Measurements from ENCODE around the gene VPS26C.

Gene VPS26C

DNA sequence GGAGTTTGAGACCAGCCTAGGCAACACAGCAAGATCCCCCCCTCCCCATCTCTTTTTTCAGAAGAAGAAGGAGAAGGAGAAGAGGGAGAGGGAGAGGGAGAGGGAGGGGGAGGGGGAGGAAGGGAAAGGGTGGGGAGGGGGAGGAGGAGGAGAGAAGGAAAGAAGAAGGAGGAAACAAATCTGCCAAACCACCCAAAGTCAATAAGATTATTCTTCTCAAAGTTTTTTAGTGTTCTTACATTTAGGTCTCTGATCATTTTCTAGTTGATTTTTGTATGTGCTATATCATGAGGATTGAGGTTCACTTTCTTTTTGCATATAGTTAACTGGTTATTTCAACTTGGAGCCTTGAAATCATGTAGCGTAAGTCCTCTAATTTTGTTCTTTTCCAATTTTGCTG lies 56.3 kb downstream of the VPS26C start:
- Histone ChIP-seq H3K27me3 (ENCODE audit: control insufficient read depth, insufficient read depth, low read length) (no peaks in the 10 kb centered on the region), H3K9me3 (ENCODE audit: control insufficient read depth, insufficient read depth, low read length) (peaks cover 5% of the 10 kb centered on the region; the same call in 1 of the 2 replicates), H3K4me3 (ENCODE audit: low read depth, low read length) (no peak overlapping the region), H3K9ac (ENCODE audit: low read depth, low read length) (no peak overlapping the region), H3K4me1 (ENCODE audit: control insufficient read depth, insufficient read depth, low read length) (no peaks in the 10 kb centered on the region), H3K36me3 (ENCODE audit: control insufficient read depth, insufficient read depth, low read length) (no peaks in the 10 kb centered on the region), H3K27ac (ENCODE audit: low read depth, low read length) (no peak overlapping the region)

DNA sequence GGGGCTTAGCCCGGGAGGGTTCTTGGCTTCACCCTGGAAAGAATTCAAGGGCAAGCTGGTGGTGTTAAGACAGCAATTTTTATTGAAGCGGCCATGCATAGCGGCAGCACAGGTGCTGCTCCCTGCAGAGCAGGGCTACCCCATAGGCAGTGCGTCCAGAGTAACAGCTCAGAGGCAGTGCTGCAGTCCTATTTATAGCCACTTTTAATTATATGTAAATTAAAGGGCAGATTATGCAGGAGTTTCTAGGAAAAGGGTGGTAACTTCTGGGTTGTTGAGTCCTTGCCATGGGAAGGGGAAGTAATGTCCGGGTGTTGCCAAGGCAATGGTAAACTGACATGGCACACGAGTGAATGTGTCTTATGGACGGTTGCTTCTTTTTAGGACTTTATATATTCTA lies 57.0 kb downstream of the VPS26C start:
- no peak overlapping the region for H3K27ac ChIP-seq (ENCODE audit: low read depth, low read length)
- H3K36me3 ChIP-seq (ENCODE audit: control insufficient read depth, insufficient read depth, low read length) = no peaks in the 10 kb centered on the region
- no peaks in the 10 kb centered on the region for H3K4me1 ChIP-seq (ENCODE audit: control insufficient read depth, insufficient read depth, low read length)

DNA sequence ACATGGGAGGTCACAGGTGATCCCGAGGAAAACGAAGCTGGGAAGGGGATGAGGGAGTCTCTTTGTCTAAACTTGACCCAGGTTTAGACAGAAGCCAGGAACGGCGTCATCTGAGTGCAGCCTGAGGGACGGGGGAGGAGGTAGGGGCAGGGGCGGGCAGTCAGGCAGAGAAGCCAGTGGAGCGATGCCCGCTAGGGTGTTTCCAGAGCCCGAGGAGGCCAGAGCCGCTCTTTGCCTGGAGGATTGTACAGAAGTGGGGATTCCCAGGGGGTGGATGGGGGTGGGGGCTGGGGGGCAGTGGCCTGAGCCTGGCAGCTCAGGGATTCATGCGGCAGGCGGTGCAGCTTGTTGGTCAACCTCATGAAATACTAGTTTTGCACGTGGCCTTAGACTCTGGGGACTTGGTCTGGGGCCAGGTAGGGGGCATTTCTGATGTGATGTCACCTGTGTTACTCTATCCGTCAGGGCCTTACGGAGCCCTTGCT lies 58.4 kb downstream of the VPS26C start:
- peaks cover 5% of the 10 kb centered on the region; the same call in 1 of the 2 replicates for H3K9me3 ChIP-seq (ENCODE audit: control insufficient read depth, insufficient read depth, low read length)
- H3K9ac ChIP-seq (ENCODE audit: low read depth, low read length) = no peak overlapping the region
- no peak overlapping the region for H3K4me3 ChIP-seq (ENCODE audit: low read depth, low read length)
- no peaks in the 10 kb centered on the region for H3K4me1 ChIP-seq (ENCODE audit: control insufficient read depth, insufficient read depth, low read length)
- no peaks in the 10 kb centered on the region for H3K27me3 ChIP-seq (ENCODE audit: control insufficient read depth, insufficient read depth, low read length)
- H3K36me3 ChIP-seq (ENCODE audit: control insufficient read depth, insufficient read depth, low read length) = no peaks in the 10 kb centered on the region
- H3K27ac ChIP-seq (ENCODE audit: low read depth, low read length) = no peak overlapping the region

More for the DNA sequence above, 57.0 kb downstream of the VPS26C start:
- H3K9me3 ChIP-seq (ENCODE audit: control insufficient read depth, insufficient read depth, low read length) = peaks cover 5% of the 10 kb centered on the region; the same call in 1 of the 2 replicates
- H3K27me3 ChIP-seq (ENCODE audit: control insufficient read depth, insufficient read depth, low read length) = no peaks in the 10 kb centered on the region
- no peak overlapping the region for H3K4me3 ChIP-seq (ENCODE audit: low read depth, low read length)
- H3K9ac ChIP-seq (ENCODE audit: low read depth, low read length) = no peak overlapping the region

DNA sequence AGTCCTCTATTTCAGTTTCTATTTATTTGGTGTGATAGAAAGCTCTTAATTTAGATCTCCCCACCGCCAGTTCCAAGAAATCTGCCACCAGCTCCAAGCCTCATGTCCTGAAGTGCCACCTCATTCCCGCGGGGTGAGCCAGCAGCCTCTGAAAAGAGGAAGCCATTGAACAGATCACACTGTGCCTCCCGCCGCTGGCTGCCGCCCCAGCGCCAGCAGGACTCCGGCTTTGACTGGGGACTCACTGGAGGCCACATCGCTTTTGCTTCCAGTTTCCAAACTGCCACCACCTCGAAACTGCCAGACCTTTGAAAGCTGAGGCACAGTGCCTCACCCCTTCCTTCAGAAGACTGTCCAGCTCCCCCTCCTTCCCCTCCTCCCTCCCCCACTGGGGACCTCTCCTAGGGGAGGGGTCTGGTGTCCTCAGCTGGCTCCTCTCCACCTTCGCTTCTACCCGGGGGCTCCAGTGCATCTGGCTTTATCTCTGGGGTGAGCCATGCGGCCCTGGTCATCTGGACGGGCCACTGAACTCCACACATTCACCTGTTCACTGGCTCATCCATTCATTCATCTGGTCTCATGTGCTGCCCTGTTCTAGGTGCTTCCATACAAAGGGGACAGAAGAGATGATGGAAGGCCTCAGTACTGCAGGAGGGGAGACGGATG lies 58.9 kb downstream of the VPS26C start:
- H3K36me3 ChIP-seq (ENCODE audit: control insufficient read depth, insufficient read depth, low read length) = no peaks in the 10 kb centered on the region
- no peaks in the 10 kb centered on the region for H3K27me3 ChIP-seq (ENCODE audit: control insufficient read depth, insufficient read depth, low read length)
- no peak overlapping the region for H3K9ac ChIP-seq (ENCODE audit: low read depth, low read length)
- no peak overlapping the region for H3K4me3 ChIP-seq (ENCODE audit: low read depth, low read length)
- no peaks in the 10 kb centered on the region for H3K4me1 ChIP-seq (ENCODE audit: control insufficient read depth, insufficient read depth, low read length)
- H3K9me3 ChIP-seq (ENCODE audit: control insufficient read depth, insufficient read depth, low read length) = peaks cover 5% of the 10 kb centered on the region; the same call in 1 of the 2 replicates
- H3K27ac ChIP-seq (ENCODE audit: low read depth, low read length) = no peak overlapping the region

DNA sequence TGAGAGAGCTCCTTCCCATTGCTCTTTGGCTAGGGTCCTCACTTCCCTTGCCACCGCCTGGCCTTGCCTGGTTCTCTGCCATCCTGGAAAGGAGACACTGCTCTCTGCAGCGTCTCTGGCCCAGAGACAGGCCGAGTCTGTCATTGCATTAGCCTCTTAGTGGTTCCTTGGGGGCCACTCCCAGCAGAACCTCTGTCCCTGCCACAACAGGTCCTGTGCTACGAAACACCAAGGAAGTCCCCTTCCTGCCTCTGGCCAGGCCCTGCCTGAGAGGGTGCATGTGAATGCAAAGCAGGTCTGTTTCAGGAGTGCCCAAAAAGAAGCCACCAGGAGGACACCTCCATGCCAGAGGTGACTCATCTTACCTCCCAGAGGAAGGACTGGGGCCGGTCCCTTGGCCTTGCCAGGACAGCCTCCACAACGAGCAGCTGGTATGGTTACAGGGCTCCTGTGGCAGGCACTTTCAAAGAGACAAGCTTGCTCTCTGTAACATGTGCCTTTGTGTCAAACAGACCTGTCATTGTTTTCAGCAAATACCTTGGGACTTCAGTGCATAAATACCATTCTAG lies 59.6 kb downstream of the VPS26C start:
- H3K27ac ChIP-seq (ENCODE audit: low read depth, low read length) = no peak overlapping the region
- no peaks in the 10 kb centered on the region for H3K36me3 ChIP-seq (ENCODE audit: control insufficient read depth, insufficient read depth, low read length)
- no peaks in the 10 kb centered on the region for H3K27me3 ChIP-seq (ENCODE audit: control insufficient read depth, insufficient read depth, low read length)
- H3K9ac ChIP-seq (ENCODE audit: low read depth, low read length) = no peak overlapping the region
- H3K4me3 ChIP-seq (ENCODE audit: low read depth, low read length) = no peak overlapping the region
- peaks cover 5% of the 10 kb centered on the region; the same call in 1 of the 2 replicates for H3K9me3 ChIP-seq (ENCODE audit: control insufficient read depth, insufficient read depth, low read length)
- H3K4me1 ChIP-seq (ENCODE audit: control insufficient read depth, insufficient read depth, low read length) = peaks cover 4% of the 10 kb centered on the region

DNA sequence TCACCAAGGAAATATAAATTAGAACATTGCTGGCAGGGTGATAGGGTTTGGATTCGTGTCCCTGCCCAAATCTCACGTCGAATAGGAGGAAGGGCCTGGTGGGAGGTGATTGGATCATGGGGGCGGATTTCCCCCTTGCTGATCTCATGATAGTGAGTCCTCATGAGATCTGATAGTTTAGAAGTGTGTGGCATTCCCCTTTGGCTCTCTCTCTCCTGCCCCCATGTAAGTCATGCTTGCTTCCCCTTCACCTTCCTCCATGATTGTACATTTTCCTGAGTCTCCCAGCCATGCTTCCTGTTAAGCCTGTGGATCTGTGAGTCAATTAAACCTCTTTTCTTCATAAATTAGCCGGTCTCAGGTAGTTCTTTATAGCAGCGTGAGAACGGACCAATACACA lies 60.6 kb downstream of the VPS26C start:
- peaks cover 6% of the 10 kb centered on the region for H3K4me1 ChIP-seq (ENCODE audit: control insufficient read depth, insufficient read depth, low read length)
- H3K4me3 ChIP-seq (ENCODE audit: low read depth, low read length) = no peak overlapping the region
- no peak overlapping the region for H3K9ac ChIP-seq (ENCODE audit: low read depth, low read length)
- H3K36me3 ChIP-seq (ENCODE audit: control insufficient read depth, insufficient read depth, low read length) = no peaks in the 10 kb centered on the region
- no peak overlapping the region for H3K27ac ChIP-seq (ENCODE audit: low read depth, low read length)
- peaks cover 5% of the 10 kb centered on the region; the same call in 1 of the 2 replicates for H3K9me3 ChIP-seq (ENCODE audit: control insufficient read depth, insufficient read depth, low read length)
- H3K27me3 ChIP-seq (ENCODE audit: control insufficient read depth, insufficient read depth, low read length) = no peaks in the 10 kb centered on the region

DNA sequence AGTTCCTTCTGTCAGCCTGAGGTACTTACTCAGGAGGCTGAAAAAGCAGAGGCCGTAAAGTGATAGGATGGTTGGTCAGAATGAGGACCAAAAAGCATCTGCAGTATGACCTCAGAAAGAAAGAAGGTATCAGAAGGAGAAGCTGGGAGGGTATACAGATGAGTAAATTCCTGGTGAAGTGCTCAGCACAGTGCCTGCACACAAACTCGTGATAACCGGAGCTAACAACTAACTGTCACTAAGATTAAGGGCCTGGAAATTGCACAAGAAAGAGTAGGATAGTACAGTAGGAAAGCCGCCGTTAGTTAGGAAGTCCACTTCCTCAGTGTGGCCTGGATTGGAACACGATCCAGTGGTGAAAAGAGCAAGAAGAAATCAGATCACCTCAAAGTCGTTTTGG lies 62.6 kb downstream of the VPS26C start:
- no peaks in the 10 kb centered on the region for H3K36me3 ChIP-seq (ENCODE audit: control insufficient read depth, insufficient read depth, low read length)
- H3K27me3 ChIP-seq (ENCODE audit: control insufficient read depth, insufficient read depth, low read length) = no peaks in the 10 kb centered on the region
- H3K4me1 ChIP-seq (ENCODE audit: control insufficient read depth, insufficient read depth, low read length) = peaks cover 6% of the 10 kb centered on the region
- no peak overlapping the region for H3K27ac ChIP-seq (ENCODE audit: low read depth, low read length)
- H3K9ac ChIP-seq (ENCODE audit: low read depth, low read length) = no peak overlapping the region
- H3K9me3 ChIP-seq (ENCODE audit: control insufficient read depth, insufficient read depth, low read length) = no peaks in the 10 kb centered on the region
- no peak overlapping the region for H3K4me3 ChIP-seq (ENCODE audit: low read depth, low read length)

GRCh38 chr21:37202221-37203110 lies 64.7 kb downstream of the VPS26C start:
- no peak overlapping the region for H3K27ac ChIP-seq (ENCODE audit: low read depth, low read length)
- no peaks in the 10 kb centered on the region for H3K36me3 ChIP-seq (ENCODE audit: control insufficient read depth, insufficient read depth, low read length)
- H3K4me1 ChIP-seq (ENCODE audit: control insufficient read depth, insufficient read depth, low read length) = peaks cover 6% of the 10 kb centered on the region
- no peaks in the 10 kb centered on the region for H3K9me3 ChIP-seq (ENCODE audit: control insufficient read depth, insufficient read depth, low read length)
- H3K4me3 ChIP-seq (ENCODE audit: low read depth, low read length) = no peak overlapping the region
- no peaks in the 10 kb centered on the region for H3K27me3 ChIP-seq (ENCODE audit: control insufficient read depth, insufficient read depth, low read length)
- no peak overlapping the region for H3K9ac ChIP-seq (ENCODE audit: low read depth, low read length)

DNA sequence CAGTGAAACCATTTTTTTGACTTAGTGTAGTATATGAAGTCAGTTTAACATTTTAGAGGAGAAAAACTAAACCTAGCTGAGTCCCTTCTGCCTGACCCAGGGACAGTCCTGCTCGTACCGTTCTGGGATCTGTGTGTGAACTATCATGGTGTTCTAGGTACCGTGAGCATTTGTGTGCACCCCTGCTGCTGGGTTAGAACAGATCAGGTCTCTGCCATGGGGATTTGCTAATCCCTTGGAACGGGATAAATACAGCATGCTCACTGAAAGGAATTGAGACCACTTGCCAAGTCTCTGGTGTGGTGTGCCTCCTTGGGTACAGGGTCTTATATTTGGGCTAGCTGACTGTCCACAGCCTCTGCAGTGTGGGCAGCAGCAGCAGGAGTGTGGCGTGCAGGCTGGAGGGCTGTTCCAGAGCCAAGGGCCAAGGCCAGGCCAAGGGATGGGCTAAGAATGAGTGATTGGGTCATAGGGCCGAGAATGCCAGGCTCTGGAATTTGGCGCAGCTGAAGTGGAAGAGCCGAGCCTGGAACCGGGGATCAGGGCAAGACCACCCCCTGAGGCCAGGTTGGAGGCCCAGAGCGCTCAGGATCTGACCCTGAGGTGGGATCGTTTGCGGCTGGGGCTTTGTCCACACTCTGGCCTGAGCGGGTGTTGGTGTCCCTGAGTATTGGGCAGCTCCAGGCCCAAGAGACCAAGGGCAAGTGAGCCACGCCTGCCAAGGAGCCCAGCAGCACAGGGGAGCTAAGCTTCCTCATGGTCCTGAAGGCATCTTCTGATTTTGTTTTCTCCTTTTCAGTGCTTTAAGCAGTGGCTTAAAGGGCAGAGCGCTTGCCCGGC lies 66.3 kb downstream of the VPS26C start:
- no peaks in the 10 kb centered on the region for H3K36me3 ChIP-seq (ENCODE audit: control insufficient read depth, insufficient read depth, low read length)
- H3K4me1 ChIP-seq (ENCODE audit: control insufficient read depth, insufficient read depth, low read length) = peaks cover 6% of the 10 kb centered on the region
- H3K27ac ChIP-seq (ENCODE audit: low read depth, low read length) = no peak overlapping the region

GRCh38 chr21:37199057-37199924 lies 67.8 kb downstream of the VPS26C start:
- Histone ChIP-seq H3K27ac (ENCODE audit: low read depth, low read length) (no peak overlapping the region), H3K27me3 (ENCODE audit: control insufficient read depth, insufficient read depth, low read length) (no peaks in the 10 kb centered on the region), H3K9ac (ENCODE audit: low read depth, low read length) (no peak overlapping the region)

More for the DNA sequence above, 66.3 kb downstream of the VPS26C start:
- H3K27me3 ChIP-seq (ENCODE audit: control insufficient read depth, insufficient read depth, low read length) = no peaks in the 10 kb centered on the region
- H3K9me3 ChIP-seq (ENCODE audit: control insufficient read depth, insufficient read depth, low read length) = no peaks in the 10 kb centered on the region
- H3K4me3 ChIP-seq (ENCODE audit: low read depth, low read length) = no peak overlapping the region
- H3K9ac ChIP-seq (ENCODE audit: low read depth, low read length) = no peak overlapping the region

More at GRCh38 chr21:37199057-37199924, 67.8 kb downstream of the VPS26C start:
- peaks cover 6% of the 10 kb centered on the region for H3K4me1 ChIP-seq (ENCODE audit: control insufficient read depth, insufficient read depth, low read length)
- no peaks in the 10 kb centered on the region for H3K9me3 ChIP-seq (ENCODE audit: control insufficient read depth, insufficient read depth, low read length)
- no peaks in the 10 kb centered on the region for H3K36me3 ChIP-seq (ENCODE audit: control insufficient read depth, insufficient read depth, low read length)
- H3K4me3 ChIP-seq (ENCODE audit: low read depth, low read length) = no peak overlapping the region
